IPS-18a (cell line): ENCODE results near the gene TOB1.
A peak's percentile ranks its signal among the peaks of the same experiment; 100 is the strongest.
"Not testable (repeated sequence)": the region's sequence is repeated elsewhere in the genome, so short reads cannot be mapped to it uniquely, and the experiment has no call there.

Experiments used
- H3K27ac ChIP-seq: one replicate; pipeline ENCODE4 v1.5.1; 2013; ENCODE audit warnings: low read length
- H3K27me3 ChIP-seq: one replicate; pipeline ENCODE4 v1.6.1; 2013; ENCODE audit warnings: mild to moderate bottlenecking, low read length; ENCODE audit not compliant: control insufficient read depth, insufficient read depth
- H3K36me3 ChIP-seq: one replicate; pipeline ENCODE4 v1.6.1; 2013; ENCODE audit warnings: low read depth, low read length; ENCODE audit not compliant: control insufficient read depth
- H3K4me1 ChIP-seq: one replicate; pipeline ENCODE4 v1.6.1; 2013; ENCODE audit warnings: low read depth, low read length; ENCODE audit not compliant: control insufficient read depth
- H3K4me3 ChIP-seq: one replicate; pipeline ENCODE4 v1.5.1; 2013; ENCODE audit warnings: low read length
- H3K9ac ChIP-seq: one replicate; pipeline ENCODE4 v1.6.1; 2013; ENCODE audit warnings: mild to moderate bottlenecking, low read length, moderate library complexity
- H3K9me3 ChIP-seq: one replicate; pipeline ENCODE4 v1.6.1; 2013; ENCODE audit warnings: low read depth, low read length; ENCODE audit not compliant: control insufficient read depth

TOB1 gene

DNA sequence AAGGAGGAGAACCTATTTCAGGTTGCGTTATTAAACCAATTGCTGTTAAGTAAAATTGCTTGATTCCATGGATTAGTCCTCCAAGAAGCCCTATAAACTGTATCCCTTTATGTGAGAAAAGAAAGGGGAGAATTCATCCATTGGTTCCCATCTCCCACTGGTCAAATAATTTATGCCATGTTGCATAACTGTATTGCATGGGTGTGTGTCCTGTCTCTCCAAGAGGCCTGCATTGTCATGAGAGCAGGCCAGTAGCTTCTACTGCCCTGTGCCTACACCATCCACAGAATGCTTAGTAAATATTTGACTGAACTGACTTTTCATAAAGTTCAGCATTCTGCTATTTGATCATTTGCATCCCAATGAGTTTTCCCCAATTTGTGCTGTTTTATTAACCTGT, 11.7 kb upstream of the TOB1 start:
- Histone ChIP-seq H3K9me3 (peaks cover 3% of the 10 kb centered on the region), H3K36me3 (no peaks in the 10 kb centered on the region), H3K27me3 (no peaks in the 10 kb centered on the region), H3K9ac (no peak overlapping the region), H3K4me1 (no peaks in the 10 kb centered on the region), H3K4me3 (no peak overlapping the region), H3K27ac (no peak overlapping the region)

DNA sequence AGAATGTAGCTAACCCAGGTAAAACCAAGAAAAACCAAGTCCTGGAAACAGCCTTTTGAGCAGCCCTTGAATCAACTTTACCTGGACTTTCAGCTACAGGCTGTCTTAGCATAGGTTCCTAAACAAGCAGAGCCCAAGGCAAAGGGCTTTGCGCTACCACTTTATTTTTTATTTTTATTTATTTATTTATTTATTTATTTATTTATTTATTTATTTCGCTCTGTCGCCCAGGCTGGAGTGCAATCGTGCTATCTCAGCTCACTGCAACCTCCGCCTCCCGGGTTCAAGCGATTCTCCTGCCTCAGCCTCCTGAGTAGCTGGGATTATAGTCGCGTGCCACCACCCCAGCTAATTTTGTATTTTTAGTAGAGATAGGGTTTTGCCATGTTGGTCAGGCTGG, 10.9 kb upstream of the TOB1 start:
- H3K4me1 ChIP-seq, H3K27ac ChIP-seq, H3K9ac ChIP-seq, H3K27me3 ChIP-seq, H3K36me3 ChIP-seq, H3K4me3 ChIP-seq, H3K9me3 ChIP-seq: not testable (repeated sequence)

DNA sequence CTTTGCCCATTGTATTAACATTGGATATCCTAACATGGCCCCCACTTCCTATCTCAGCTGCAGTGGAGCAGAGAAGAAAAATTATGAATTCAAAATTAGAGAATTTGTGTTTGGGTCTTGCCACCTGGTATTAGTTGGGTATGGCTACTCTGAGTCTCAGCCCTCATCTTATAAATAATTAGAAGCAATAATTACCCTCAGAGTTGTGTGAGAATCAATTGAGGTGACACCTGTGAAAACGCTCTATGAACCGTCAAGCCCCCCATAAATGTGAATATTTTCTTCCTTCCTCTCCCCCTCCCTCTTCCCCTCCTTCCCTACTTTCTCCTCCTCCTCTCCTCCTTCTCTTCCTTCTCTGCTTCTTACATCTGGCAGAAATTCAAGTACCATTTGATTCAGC, 8.9 kb upstream of the TOB1 start:
- Histone ChIP-seq H3K27ac (no peak overlapping the region), H3K4me1 (no peaks in the 10 kb centered on the region), H3K36me3 (no peaks in the 10 kb centered on the region), H3K9me3 (peaks cover under 1% of the 10 kb centered on the region), H3K27me3 (no peaks in the 10 kb centered on the region), H3K4me3 (no peak overlapping the region), H3K9ac (no peak overlapping the region)

GRCh38 chr17:50872710-50873424, 6.7 kb upstream of the TOB1 start:
- Histone ChIP-seq H3K36me3 (no peaks in the 10 kb centered on the region), H3K4me3 (no peak overlapping the region), H3K9ac (no peak overlapping the region), H3K9me3 (no peaks in the 10 kb centered on the region), H3K4me1 (peaks cover 7% of the 10 kb centered on the region), H3K27ac (no peak overlapping the region), H3K27me3 (no peaks in the 10 kb centered on the region)

- no peaks in the 10 kb centered on the region for H3K36me3 ChIP-seq
- H3K27me3 ChIP-seq: no peaks in the 10 kb centered on the region
- H3K27ac ChIP-seq: no peak overlapping the region
- no peak overlapping the region for H3K4me3 ChIP-seq
- no peaks in the 10 kb centered on the region for H3K9me3 ChIP-seq
- H3K9ac ChIP-seq: no peak overlapping the region
- H3K4me1 ChIP-seq: peaks cover 7% of the 10 kb centered on the region
These were observed 5.7 kb upstream of the TOB1 start for GRCh38 chr17:50871898-50872297.

DNA sequence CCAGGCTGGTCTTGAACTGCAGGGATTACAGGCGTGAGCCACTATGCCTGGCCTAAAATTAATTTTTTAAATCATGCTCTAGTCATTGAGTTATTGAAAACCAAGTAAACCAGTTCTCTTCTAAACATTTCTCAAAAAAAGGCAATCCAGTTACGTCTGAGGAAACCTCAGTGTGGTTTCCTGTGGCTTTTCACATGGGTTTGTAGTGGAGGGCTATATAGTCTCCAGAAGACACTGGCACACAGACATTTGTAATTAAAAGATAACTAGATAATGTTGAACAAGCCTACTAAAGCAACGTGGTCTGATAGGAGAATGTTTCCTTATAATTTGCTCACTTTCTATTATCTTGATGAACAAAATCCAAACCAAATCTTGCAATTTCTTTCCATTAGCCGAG, 5.2 kb upstream of the TOB1 start:
- Histone ChIP-seq H3K27me3 (no peaks in the 10 kb centered on the region), H3K9ac (no peak overlapping the region), H3K9me3 (no peaks in the 10 kb centered on the region), H3K36me3 (no peaks in the 10 kb centered on the region), H3K27ac (no peak overlapping the region), H3K4me3 (no peak overlapping the region), H3K4me1 (peaks cover 7% of the 10 kb centered on the region)

DNA sequence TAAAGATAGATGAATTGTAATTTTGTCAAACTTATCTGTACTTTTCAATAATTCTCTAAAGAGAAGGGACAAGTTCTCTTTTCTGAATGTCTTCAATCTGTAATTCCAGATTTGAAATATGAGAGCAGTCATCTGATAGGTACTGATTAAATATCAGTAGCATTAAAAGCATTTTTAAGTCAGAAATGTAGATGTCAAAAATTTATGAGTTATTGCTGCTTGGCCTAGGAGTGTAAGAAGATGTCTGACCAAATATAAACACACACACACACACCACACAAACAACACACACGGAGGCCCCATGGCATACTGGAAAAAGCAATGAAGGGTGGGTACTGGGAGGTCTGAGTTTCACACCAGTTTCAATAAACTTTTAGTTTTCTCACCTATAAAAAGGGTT, 2.4 kb upstream of the TOB1 start:
- H3K36me3 ChIP-seq: peaks cover 3% of the 10 kb centered on the region
- H3K9ac ChIP-seq: peak overlapping the region; percentile 74
- peaks cover 12% of the 10 kb centered on the region for H3K4me1 ChIP-seq
- no peaks in the 10 kb centered on the region for H3K9me3 ChIP-seq
- no peaks in the 10 kb centered on the region for H3K27me3 ChIP-seq
- peak overlapping the region; percentile 83 for H3K4me3 ChIP-seq
- no peak overlapping the region for H3K27ac ChIP-seq

- Histone ChIP-seq H3K4me1 (peaks cover 12% of the 10 kb centered on the region), H3K9ac (peak overlapping the region; percentile 74)
These were observed 1.9 kb upstream of the TOB1 start for GRCh38 chr17:50868140-50868438.

DNA sequence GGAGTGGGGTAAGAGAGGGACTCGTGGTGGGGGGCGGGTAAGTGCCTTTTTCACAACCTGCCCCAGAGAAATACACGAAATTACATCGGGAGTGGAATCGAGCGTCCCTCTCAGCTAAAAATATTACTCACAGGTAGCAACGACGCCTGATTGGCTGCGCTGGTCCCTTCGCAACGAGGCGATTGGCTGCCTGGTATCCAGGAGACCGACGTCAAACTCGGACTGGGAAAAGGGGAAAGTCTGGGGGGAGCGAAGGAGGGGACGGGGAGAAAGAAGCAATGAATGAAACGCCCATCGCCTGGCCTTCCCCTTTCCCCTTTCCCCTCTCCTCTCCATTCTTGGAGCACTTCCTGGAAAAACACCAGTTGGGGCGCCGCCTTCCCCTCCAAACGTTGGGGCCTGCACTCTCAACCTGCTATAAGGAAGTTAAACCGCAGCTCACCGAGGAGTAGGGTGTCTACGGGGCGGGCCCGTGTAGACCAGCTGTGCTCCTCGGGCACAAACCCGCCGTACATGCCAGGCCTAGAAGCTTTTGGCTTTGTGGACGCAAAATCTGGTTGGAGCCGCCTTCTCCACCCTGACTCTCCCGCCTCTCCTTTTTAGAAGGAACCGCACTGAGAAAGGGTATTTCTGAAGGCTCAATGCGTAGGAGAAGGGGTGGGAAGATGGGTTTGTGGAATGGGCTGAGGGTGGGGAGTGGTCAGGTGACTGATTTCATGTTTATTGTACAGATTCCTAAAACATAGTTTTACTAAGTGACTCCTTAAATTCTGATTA, 1.4 kb upstream of the TOB1 start:
- Histone ChIP-seq H3K9me3 (no peaks in the 10 kb centered on the region), H3K27ac (peak overlapping the region; percentile 52), H3K9ac (peak overlapping the region; percentile 74), H3K4me1 (peaks cover 12% of the 10 kb centered on the region), H3K27me3 (no peaks in the 10 kb centered on the region), H3K36me3 (peaks cover 13% of the 10 kb centered on the region), H3K4me3 (peak overlapping the region; percentile 83)

More at GRCh38 chr17:50868140-50868438, 1.9 kb upstream of the TOB1 start:
- no peaks in the 10 kb centered on the region for H3K9me3 ChIP-seq
- peaks cover 8% of the 10 kb centered on the region for H3K36me3 ChIP-seq
- H3K27me3 ChIP-seq: no peaks in the 10 kb centered on the region
- peak overlapping the region; percentile 44 for H3K27ac ChIP-seq
- H3K4me3 ChIP-seq: peak overlapping the region; percentile 83

DNA sequence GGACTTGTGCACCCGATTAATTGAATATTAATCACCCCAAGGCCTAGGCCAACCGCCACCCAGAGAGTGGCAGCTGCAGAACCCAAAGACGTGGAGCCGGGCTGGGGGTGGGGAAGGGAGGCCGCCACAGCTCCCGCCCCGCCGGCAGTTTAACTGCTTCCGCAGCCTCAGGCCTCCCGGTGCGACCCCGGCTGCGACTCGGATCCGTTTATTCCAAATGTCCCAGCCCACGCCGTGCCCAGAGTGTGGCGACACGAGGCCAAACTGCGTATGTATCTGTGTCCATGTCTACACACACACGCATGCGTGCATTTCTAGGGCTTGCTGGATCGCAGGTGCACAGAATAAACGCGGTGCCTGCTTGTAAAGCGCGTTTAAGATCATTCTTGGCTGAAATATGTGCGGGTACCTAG, 802 bp upstream of the TOB1 start:
- H3K9me3 ChIP-seq: no peaks in the 10 kb centered on the region
- peaks cover 12% of the 10 kb centered on the region for H3K4me1 ChIP-seq
- H3K4me3 ChIP-seq: peak overlapping the region; percentile 83
- H3K9ac ChIP-seq: peak overlapping the region; percentile 74
- no peaks in the 10 kb centered on the region for H3K27me3 ChIP-seq
- H3K27ac ChIP-seq: peak overlapping the region; percentile 52
- H3K36me3 ChIP-seq: peaks cover 17% of the 10 kb centered on the region

DNA sequence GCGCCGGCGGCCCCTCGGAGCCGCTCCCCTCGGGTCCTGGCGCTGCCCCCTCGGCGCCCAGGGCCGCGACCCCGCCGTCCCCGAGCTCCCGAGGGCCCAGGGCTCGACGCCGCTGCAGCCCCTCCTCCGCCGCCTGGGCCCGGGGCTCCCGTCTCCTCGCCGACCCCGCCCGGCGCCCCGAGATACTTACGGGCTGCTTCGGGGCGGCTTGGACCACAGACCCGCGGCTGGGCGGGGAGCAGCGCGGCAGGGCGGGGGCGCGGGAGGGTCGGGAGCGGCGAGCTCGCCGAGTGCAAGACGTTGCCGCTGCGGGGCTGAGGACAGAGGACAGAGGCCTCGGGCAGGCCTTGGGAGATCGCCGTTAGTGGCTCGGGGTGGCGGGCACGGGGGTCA, 290 bp downstream of the TOB1 start:
- H3K27me3 ChIP-seq: no peaks in the 10 kb centered on the region
- peaks cover 23% of the 10 kb centered on the region for H3K36me3 ChIP-seq
- peak overlapping the region; percentile 87 for H3K9ac ChIP-seq
- no peaks in the 10 kb centered on the region for H3K9me3 ChIP-seq
- peak overlapping the region; percentile 100 for H3K4me3 ChIP-seq
- H3K4me1 ChIP-seq: peaks cover 12% of the 10 kb centered on the region
- H3K27ac ChIP-seq: no peak overlapping the region
